ENCODE measurements around the gene DHX58.

Gene DHX58

DNA sequence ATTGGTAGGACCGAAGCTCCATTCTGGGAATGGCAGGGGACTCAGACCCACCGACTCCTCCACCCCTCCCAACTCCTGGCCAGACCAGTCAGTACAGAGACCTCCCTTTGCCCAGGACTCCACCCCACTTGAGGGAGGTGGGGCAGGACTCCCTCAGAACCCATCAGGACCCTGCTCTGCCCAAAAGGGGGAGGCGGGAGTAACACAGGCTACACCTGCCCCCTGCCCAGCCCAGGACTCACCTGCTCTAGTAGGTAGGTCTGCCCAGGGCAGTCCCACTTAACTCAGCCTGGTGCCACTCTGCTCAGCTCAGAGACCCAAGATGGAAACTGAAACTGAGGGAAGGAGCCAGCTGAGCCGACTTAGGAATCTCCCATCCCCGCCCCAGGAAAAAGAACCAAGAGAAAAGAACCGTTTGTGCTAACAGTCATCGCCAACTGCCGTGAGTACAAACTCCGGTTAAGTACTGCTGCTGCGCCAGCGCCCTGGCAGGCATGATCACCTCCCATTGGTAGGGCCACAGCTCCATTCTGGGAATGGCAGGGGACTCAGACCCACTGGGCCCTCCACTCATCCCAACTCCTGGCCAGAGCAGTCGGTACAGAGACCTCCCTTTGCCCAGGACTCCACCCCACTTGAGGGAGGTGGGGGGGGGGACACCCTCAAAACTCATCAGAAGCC is 503 bp downstream of the DHX58 start:
- FAIRE-seq: peak; percentile 48
- DNase-seq (ENCODE audit: extremely low spot score, insufficient read length, low read depth): no peak

DNA sequence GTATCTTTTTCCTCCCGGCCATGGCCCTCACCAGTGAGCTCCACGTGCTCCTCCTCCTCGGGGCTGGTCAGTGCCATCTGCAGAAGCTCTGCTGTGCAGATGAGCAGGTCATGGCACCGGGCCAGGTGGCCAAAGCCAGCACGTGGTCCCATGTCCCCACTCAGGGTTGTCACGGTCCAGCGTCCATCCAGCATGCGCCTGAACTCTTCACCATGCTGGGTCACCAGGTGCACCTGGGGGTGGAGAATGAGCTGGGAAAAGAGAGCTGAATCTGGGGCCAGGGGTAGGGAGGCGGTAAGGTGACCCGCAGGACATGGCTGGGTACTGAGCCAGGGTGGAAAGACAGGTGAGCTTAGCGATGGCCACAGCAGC is 1.3 kb downstream of the DHX58 start:
- no peak for FAIRE-seq
- no peak for DNase-seq (ENCODE audit: extremely low spot score, insufficient read length, low read depth)

DNA sequence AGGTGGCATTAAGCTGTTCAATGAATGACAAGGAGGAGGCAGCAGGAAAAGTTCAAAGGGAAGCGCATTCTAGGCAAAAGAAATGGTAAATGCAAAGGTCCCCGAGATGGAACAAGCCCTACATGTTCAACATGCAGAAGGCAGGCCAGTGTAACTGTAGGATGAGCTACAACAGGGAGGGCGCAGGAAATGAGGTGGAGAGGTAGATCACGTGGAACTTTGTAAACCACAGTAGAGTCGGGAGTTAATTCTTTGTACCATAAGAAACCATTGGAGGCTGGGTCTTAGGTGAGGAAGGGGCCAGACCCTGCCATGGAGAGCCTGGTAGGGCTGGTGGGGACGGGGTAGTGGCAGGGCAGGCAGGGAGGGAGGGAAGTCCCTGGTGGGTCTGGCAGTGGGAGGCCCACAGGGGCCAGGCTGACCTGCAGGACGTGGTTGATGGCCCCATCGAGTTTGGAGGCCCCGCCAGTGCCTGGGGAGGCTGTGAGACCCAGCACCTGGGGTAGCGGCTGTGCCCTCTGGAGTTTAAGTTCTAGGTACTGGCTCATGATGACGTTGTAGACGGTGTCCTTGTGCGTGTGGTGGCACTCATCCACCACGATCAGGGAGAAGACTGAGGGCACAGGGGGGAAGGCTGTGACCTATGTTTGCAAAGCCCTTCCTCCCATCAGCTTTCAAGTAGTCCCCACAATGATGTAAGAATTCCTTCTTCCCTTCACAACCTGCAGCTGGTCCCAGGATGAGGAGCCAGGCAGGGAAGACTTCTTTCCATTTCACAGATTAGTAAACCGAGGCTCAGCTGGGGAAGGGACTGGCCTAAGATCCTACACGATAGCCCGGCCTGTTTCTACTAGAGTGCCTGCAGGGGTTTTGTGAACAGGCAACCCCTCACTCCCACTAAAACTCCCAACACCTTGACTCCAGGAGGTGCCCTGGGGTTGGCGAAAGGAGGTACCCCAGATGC is 1.9 kb downstream of the DHX58 start:
- DNase-seq (ENCODE audit: extremely low spot score, insufficient read length, low read depth) (no peak), FAIRE-seq (no peak)

DNA sequence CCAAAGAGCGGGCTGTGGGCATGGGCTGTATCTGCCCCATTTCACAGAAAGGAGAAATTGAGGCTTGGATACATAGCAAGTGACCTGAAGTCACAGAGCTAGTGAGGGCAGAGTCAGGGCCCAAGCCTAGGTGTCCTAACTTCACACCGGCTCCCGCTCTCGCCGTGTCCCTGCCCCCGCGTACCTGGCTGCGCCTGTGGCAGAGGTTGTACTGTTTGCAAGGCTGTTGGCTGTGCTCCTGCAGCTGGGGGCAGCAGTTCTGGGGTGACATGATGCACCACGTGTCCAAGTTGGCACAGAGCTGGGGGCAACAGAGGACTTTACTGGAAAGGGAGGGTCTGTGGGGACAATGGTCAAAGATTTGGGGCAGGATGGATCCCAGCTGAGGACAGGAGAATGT is 3.4 kb downstream of the DHX58 start:
- DNase-seq (ENCODE audit: extremely low spot score, insufficient read length, low read depth): no peak

DNA sequence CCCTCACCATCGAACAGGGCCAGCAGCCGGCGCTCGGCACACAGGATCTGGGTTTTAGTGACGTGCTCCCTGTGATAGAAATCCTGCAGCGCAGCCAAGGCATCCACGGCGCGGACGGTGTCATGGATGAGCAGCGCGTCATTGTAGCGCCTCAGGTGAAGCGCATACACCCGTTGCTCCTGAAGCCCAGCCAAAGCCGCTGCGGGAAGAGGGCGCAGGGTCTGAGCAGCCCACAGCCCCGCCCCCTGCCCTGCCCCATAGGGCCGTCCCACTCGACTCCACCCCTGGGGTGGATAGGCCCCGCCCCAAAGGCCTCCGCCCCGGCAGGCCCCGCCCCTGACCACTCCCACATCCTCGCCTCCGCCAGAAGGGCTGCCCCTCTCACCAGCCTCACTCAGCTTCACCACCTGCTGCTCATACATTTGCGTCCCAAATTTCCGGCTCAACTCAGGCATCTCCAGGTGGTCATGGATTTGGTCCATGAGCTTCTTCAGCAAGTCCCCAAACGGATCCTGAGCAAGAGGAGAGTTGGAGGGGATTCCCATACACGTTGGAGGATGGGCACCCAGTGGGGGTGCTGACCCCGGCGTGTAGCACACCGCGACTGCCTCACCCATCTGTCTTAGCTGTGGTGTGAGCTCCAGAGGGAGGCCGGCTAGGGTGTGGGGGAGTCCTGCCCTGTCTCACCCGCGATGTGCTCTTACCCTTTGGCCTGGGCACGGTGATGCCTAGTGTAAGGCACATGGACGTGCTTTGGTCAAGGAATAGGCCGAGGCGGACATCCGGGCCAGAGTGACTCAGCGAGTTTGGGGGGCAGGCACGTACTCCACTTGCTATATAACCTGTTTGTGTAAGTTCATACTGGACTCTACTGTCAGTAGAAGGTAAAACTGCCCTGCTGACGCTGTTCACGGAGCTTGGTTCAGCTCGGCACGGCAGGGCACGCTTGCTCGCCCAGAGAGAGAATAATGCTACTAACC is 4.6 kb downstream of the DHX58 start:
- DNase-seq (ENCODE audit: extremely low spot score, insufficient read length, low read depth): peak; percentile 97

More for the DNA sequence above, 3.4 kb downstream of the DHX58 start:
- no peak for FAIRE-seq

DNA sequence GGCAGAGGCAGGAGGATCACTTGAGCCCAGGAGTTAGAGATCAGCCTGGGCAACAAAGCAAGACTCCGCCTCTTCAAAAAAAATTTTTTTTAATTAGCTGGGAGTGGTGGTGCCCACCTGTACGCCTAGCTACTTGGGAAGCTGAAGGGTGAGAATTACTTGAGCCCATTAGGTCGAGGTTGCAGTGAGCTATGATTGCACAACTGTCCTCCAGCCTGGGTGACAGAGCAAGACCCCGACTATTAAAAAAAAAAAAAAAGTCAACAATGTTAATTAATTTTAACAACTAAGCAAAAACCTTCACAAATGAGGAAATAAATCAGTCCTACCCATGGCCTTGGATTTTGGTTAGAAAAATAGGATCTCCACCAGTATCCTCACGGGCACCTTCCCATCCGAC is 5.4 kb downstream of the DHX58 start:
- DNase-seq (ENCODE audit: extremely low spot score, insufficient read length, low read depth) (no peak), FAIRE-seq (no peak)

More for the DNA sequence above, 4.6 kb downstream of the DHX58 start:
- FAIRE-seq: peak; percentile 96

DNA sequence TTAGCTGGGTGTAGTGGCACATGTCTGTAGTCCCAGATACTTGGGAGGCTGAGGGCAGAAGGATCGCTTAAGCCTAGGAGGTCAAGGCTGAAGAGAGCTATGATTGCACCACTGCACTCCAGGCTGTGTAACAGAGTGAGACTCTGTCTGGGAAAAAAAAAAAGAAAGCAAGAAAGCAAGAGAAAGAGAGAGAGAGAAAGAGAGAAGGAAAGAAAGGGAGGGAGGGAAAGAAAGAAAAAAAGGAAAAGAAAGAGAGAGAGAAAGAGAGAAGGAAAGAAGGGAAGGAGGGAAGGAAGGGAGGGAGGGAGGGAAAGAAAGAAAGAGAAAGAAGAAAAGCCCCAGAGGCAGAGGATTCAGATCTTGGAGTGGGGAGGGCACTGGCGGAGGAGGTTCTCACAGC is 6.5 kb downstream of the DHX58 start:
- DNase-seq (ENCODE audit: extremely low spot score, insufficient read length, low read depth): no peak
- no peak for FAIRE-seq

DNA sequence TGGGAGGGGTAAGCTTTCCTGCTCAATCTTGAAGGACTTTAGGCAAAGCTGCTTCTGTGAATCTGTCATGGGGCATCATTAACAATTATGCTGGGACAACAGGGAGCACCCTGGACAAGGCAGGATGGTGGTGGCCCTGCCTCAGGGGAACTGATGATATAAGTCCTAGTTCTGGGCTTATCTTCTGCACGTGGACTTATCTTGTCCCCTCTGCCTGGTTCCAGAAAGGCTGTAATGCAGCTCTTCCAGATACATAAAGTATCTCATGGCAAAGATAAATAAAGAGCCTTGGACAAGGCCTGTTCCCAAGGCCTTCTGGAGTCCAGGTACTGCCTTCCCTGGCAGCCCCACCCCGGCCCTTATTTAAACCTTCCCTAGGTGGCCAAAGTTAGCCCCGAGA is 8.2 kb downstream of the DHX58 start:
- DNase-seq (ENCODE audit: extremely low spot score, insufficient read length, low read depth) (no peak), FAIRE-seq (no peak)

DNA sequence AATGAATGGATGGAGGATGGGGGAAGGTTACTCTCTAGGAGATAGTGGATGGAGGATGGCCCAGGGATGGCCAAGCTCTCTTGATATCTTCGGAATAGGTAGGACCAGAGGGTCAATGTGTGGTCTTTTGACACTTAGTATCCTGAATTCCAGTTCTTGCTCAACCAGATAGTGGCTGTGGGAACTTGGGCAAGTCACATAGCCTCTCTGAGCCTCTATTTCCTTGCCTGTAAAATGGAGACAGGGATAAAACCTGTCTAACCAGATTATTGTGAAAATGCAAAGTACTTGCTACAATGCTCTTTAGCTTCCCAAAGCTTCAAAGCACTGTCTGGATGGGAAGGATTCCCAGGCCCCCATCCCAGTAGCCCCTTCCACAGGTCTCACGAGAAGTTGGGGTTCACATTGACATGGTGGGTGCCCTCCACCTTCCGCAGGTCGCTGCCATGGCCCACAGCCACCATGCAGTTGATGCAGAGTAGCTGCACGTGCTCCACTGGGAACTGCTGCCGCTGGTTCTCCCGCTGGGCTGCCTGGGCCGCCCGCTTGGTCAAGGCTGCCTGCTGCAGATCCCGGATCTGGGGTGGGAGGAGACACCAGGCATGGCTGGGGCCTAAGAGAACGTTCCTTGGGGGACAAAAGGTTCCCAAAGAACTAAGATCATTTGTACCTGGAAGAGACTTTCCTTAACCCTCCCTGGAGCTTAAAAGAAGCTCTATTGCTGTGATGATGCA is 9.1 kb downstream of the DHX58 start:
- DNase-seq (ENCODE audit: extremely low spot score, insufficient read length, low read depth) (no peak), FAIRE-seq (no peak)

DNA sequence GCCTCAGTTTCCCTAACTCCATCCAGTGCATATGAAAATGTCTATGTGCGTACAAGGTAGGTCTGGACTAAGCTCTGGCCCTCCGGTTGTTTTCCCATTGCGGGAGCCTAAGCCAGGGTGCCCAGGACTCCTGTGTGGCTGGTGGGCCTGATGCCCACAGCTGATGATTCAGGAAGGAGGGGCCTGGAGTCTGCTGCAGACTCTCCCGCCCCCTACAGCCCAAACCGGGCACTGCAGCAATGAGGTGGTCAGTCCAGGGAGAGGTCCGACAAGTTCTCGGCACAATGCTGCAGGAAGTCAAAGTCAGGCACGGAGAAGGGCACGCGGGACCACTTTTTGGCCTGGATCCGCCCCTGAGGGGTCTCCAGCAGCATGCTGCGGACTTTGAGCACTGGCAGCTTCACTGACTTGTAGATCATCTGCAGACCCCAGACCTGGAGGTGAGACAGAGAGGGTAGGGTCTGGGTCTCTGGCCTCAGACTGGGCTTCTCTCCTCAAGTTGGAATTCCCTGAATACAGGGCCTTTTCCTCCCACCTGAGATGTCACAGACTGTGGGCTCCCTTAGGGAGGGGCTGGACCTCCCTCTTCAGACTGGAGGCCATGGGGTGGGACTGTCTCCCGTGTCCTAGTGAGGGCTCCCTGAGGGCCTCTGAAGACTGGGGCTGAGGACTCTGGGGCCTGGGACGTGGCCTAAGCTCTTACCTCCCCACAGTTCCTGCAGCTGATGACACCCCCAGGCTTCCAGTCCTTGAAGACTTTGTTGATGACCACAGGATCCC is 10.8 kb downstream of the DHX58 start:
- peak; percentile 52 for DNase-seq (ENCODE audit: extremely low spot score, insufficient read length, low read depth)
- peak; percentile 65 for FAIRE-seq

DNA sequence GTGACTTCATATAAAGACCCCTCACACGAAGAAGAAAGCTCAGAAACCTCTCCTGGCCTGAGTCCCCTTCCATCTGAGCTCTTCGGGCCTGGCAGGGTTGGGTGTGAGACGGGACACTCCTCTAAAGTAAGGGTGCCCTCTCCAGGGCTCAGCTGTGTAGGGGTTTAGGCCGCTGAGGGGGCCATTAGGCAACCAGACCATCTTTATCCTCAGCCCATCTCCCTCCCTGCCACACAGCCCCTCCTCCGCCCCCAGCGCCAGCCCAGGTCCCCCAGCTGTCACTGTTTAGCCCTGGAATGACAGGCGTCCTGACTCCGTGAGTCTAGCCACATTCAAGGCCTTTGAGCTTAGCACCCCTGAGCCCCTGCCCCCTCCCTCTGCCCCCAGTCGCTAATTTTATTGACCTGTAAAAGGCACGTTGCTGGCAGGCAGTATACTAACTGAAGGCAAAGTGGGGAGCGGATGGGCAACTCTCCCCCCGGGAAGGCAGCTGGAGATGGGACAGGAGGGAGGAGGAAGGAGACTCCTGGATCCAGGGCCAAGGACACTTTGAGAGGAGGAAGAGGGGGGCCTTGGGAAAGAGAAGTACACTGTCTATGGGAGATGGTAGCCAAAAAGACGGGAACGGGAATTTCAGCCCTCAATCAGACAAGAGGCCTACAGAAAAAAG is 13.6 kb downstream of the DHX58 start:
- DNase-seq (ENCODE audit: extremely low spot score, insufficient read length, low read depth) (no peak), FAIRE-seq (no peak)

DNA sequence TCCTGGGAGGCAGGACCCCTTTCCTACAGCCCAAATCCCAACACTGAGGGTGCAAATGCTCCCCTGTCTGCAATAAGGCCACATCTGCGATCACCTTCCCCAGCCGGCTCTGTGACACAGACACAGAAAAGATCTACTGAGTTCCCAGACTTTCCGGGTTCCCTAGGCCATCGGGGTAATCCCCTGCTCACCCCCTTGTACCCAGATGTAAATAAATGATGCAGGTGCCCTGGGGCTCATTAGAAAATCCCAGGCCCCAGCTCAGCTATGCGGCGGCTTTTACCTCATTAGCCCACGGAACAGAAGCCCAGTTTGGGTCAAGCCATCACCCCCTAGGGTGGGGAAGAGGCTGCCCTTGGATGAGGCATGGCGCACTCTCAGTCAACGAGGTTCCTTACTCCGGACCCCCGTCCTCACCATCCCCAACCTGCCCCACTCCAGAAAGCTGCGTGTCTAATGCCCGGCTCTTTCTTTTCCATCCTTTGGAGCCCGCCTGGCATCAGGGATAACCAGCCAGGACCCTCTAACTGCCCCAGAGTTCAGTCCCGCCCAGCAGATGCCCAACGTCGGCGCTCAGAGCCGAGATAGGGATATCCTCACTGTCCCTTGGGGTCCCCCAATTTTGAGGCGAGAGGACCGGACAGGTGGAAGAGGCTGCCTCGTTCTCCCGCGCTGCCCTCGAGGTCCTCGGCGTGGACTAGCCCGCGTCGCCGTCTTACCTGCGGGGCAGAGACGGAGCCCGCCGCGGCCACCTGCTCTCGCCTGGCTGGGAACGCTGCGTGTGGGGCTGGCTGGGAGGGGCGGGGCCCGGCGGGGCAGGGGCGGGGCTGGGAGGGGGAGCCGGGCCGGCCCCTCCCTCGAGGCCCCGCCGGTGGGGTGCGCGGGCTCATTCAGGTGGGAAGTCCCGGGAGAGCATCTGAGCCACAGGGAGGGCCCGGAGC is 14.6 kb downstream of the DHX58 start, which contains the start of gene ZNF385C:
ZNF385C (minus strand) TSS at position 783 of the 941 bp plus-strand sequence. CDS start 35,417 bp downstream, outside the sequence.
- no peak for DNase-seq (ENCODE audit: extremely low spot score, insufficient read length, low read depth)
- no peak for FAIRE-seq

DNA sequence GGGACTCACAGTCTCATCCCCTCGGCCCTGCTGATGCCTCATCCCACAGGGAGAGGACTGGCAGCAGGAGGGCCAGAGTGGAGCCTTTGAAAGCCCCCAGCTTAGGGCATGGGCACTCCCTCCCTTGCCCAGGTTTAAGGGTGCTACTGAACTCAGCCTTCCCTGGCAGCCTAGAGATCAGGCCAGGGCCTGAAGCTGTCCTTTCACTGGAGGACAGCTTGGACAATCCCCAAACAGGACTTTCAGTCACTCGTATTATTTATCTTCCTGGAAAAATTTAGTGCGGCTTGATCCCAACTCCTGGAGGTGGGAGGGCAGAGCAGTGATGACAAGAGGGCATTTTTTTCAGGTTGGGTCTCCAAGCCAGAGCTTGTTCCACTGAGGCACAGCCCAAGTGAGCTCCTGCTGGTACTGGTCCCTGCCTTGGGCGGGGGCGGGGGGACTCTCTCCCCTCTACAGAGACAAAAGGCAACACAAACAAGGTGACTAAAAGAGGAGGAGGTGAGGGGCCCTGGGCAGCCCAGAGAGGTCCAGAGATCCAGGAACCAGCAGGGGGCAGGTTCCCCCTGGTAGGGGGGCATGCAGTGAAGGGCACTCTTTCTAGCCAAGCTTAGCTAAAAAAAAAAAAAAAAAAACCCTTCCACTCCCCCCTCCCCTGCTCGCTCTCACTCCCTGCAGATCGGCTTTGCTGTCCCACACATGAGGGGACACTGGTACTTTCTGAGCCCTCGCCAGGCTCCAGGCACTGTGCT is 16.0 kb downstream of the DHX58 start:
- DNase-seq (ENCODE audit: extremely low spot score, insufficient read length, low read depth): no peak
- FAIRE-seq: no peak

DNA sequence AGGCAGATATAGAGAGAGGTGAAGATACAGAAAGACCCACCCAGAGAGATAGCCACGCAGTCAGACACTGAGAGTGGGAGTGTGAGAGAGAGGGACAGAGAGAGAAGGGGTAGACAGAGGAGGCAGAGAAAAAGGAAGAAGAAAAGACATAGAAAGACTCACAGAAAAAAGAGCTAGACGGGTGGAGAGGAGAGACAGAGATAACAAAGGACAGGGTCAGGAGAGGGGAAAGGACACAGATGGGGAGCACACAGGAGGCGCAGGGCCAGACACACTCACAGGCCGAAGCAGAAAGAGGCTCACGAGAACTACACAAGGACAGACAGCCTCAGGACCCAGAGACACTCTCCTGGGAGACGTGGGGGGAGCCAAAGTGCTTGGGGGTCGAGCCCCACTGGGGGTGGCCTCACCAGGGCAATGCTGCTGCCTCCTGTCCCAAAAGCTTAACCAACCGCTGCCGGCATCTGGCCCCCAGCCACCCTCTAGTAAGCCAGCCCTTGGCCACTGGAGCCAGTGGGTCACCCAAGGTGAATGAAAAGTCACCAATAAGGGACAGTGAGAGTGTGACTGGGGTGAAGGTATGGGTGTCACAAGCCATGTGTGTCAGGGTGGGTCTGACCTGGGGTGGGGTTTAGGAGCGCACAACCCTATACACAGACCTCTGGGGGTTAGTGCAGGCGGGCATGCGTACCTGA is 18.0 kb downstream of the DHX58 start:
- DNase-seq (ENCODE audit: extremely low spot score, insufficient read length, low read depth): no peak
- no peak for FAIRE-seq

DNA sequence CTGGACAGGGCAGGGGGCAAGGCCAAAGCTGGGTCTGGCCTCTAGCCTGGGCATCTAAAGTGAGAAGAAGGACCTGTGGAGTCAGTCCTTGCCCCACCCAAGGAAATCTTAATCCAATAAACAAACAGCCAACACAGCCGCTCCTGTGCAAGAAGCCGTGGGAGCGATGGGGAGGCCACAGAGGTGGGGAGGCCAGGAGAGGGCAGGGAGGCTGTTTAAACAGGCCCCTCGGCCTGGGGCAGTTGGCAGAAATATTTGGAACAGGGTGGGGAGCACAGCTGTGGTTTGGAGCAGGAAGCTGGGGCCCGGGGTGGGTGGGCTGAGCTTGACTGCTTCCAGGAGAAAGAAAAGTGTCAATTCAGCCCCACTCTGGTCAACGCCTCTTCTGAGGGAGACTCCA is 19.6 kb downstream of the DHX58 start:
- DNase-seq (ENCODE audit: extremely low spot score, insufficient read length, low read depth) (no peak), FAIRE-seq (no peak)

Measured in GM18507 (cell line).